GM23248 (cell line): Measurements from ENCODE around the gene USP9X.
"Not testable (repeated sequence)": the region's sequence is repeated elsewhere in the genome, so short reads cannot be mapped to it uniquely, and the experiment has no call there.

Experiments used
- EZH2 ChIP-seq: fragments of 200-600 bp; sonication (generic); IDR thresholded peaks from 2 replicates; pipeline ENCODE4 v1.6.1; 2018; ENCODE audit warnings: antibody characterized with exemption, mild to moderate bottlenecking; ENCODE audit not compliant: insufficient read depth, poor library complexity, severe bottlenecking
- EZH2phosphoT487 ChIP-seq: fragments of 200-600 bp; sonication (generic); IDR thresholded peaks from 2 replicates; pipeline ENCODE4 v1.6.1; 2018; ENCODE audit warnings: antibody characterized with exemption, moderate library complexity, mild to moderate bottlenecking, low read depth; ENCODE audit not compliant: insufficient read depth

GRCh38 chrX:41186946-41187345, 101.7 kb downstream of the USP9X start:
- TF ChIP-seq EZH2, EZH2phosphoT487: not testable (repeated sequence)
